ENCODE measurements around the gene SEZ6.

SEZ6 gene

GRCh38 chr17:28928061-28928460 is 77.8 kb downstream of the SEZ6 start:
- no peak for DNase-seq

- DNase-seq: no peak
These were observed 79.0 kb downstream of the SEZ6 start for GRCh38 chr17:28926786-28927185.

- no peak for DNase-seq
These were observed 79.5 kb downstream of the SEZ6 start for GRCh38 chr17:28926366-28926765.

DNA sequence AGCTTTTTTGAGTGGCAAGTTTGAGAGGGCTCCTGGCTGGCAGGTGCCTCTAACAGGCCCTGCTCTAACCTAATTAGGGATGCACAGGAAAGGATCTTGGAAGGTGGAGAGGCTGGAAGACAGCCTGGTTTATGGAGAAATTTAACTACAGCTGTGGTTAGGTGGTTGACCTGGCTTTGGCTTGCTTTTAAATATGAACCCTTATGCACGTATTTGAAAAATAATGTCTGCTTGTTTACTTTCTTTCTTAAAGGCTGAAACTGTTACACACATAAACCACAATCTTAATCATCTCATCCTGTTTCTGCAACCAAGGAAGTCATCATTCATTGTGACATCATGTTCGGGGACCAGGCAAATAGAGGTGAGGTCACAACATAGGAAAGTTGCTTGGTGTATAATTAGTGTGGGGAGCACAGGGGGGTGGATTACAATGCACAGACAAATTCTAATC is 79.9 kb downstream of the SEZ6 start:
- DNase-seq: no peak

- no peak for DNase-seq
These were observed 85.6 kb downstream of the SEZ6 start for GRCh38 chr17:28920201-28920600.

GRCh38 chr17:28918295-28918694 is 87.5 kb downstream of the SEZ6 start:
- no peak for DNase-seq

GRCh38 chr17:28917465-28917864 is 88.4 kb downstream of the SEZ6 start:
- DNase-seq: no peak

GRCh38 chr17:28917029-28917428 is 88.8 kb downstream of the SEZ6 start:
- DNase-seq: no peak

- no peak for DNase-seq
These were observed 89.4 kb downstream of the SEZ6 start for GRCh38 chr17:28916302-28916934.

DNA sequence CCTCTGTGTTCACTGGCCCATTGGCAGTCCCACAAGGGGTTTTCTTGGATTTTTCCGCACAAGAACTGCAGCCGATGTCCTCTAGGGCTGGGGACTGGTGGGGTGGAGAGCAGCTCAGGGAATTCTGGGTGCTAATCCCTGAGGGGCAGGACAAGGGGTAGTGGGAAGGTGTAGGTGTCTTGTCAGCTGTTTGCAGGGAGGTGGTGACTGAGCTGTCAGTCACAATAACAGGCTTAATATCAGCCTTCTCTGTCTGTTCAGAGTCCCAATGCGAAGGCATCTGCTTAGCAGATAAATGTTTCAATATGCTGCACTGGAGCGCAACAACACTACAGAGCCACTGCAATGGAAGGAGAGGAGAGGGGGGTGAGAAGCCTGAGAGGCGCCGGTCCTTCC is 92.9 kb downstream of the SEZ6 start:
- no peak for DNase-seq

DNA sequence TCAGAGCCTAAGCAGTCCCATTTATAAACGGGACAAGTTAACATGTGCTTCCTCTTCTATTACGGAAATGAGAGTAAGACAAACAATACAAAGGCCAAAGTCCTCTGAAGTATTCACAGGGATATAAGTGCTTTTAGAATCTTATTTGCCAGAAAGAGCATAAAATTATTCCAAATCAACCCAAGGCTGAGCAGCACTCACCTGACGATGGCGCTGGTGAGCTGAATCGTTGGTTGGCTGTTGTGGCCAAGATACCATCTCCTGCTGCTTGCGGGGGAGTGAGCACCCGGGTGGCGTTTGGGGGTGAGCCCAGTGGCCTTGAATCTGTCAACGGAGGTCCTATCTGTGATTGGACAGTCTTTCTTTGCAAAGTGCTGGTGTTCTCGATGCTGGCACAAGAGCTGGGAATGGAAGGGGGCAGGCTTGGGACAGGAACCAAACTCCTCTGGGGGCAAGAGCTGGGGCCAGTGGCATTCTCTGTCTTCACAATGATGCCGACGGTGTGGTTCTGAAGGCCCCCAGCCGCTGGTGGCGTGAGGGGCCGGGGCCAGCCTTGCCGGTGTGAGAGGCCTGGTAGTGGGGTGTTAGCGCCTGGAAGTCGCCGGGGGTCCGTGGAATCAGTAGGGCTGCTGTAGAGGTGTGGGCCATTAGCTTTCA is 93.4 kb downstream of the SEZ6 start:
- DNase-seq: no peak

DNA sequence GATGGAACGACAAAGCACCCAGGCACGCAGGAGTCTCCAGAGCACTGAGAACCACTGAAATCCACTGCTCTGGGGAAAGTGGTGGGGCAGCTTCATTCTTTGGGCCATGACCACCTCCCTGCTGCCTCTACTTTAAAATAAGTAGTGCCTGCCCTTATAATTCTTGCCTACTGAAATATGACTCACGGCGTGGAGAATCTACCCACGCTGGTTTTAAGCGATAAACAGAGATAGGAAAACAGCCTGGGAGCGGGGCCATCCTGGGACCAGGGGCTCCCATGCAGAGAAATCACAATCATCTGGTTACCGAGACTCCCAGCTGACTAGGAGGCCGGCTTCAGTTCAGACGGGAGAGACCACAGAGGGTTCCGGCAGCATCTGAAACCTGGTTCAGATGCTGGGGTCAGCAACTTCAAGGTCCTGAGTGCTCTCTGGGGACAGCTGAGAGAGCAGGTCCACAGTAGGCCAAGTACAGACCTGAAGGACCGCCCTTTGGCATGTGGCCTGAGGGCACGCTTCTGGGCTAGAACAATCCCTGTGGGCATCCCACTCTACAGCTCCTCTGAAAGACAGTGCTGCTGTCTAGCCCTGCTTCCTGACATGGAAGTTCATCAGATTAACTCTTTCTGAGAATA is 94.3 kb downstream of the SEZ6 start:
- DNase-seq: no peak

DNA sequence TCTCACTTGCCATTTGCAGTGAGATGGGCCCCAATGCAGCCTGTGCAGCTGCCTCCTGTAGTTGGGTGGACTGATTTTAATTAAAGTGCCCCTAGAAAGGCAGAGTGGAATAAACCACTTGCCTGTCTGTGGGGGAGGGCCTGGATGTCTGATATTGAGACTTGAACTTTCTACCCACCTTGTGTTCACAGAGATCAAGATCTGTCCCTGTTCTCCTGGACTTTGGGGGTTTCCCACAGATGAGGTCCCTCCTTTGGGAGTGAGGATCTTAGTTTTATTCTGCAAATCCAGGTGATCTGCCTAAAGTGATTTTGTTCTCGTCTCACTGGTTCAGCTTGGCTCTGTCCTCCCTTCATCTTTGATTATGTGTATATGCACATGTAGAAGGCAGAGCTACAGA is 95.3 kb downstream of the SEZ6 start:
- no peak for DNase-seq

DNA sequence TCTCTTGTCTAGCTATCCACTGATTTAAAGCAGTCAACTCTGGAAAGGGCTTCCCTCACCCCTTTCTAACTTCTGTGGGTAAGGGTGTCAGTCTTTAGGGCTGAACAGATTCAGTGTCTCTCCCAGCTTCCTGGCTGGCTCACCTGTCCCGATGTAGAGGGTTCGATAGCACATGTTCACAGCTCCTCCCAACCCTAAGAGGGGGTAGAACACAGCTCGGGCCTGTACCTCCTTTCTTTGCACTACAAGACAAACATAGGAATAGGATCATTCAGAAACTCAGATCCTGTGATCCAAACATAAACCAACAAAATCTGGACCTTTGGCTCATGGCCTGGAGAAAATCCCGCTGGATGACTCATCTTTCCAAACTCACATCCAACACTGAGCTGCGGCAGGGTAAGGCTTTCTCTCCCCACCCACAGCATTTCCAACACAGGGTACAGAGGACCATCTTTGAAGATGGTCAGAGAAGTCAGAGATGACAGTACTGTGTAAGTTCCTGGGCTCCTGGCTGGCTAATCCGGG is 97.1 kb downstream of the SEZ6 start:
- no peak for DNase-seq

DNA sequence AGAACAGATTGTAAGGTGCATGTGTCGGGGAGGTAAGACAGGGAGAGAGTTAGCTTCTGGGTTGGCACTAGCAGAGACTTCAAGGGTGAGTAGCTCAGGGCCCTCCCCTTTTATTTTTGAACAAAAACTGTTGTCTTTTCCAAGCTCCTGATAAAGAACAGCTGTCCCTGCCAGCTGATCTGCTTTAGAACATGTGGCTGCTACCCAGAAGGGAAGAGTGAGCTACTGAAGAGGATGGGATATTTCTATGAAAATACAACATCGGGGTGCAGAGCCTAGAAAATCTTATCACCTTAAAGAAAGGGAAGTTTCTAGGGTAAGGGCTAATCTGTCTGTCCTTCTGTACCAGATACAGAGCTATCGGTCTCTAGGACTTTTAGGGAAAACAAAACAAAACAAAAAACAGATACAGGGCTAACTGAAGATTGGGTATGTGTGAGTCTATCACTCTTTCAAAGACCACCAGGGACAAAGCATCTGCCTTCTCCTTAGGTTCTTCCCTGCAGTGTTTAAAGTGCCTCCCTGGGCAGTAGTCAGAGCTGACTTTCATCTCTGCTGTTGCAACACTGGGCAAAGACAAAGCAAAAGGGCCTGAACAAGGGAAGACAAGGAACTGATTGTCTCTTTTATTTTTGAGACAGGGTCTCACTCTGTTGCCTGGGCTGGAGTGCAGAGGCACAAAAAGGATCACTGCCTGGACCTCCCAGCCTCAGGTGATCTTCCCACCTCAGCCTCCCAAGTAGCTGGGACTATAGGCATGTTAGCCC is 97.9 kb downstream of the SEZ6 start:
- DNase-seq: no peak

GRCh38 chr17:28906706-28907438 is 99.0 kb downstream of the SEZ6 start:
- no peak for DNase-seq

DNA sequence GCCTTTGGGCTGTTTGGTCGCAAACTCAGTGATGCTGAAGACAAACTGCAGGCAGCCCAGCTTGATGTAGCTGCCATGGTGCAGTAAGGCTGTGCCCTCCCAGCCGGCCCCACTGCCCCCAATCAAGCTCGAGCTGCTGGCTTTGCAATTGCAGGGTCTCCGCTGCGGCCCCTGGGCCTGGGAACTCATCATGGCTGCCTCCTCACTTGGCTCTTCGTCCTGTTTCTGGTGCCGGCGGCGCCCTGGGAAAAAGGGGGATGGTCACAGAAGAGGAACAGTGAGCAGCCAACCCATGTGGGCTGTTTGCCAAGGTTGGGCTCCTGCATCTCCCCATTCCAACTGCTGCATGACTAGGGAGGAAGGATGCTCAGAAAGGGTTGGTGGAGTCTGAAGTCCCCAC is 99.6 kb downstream of the SEZ6 start:
- DNase-seq: no peak
